HG02798 (cell line): ENCODE data around the gene PTPN22.

ENCODE experiments used
- ATAC-seq: cut with Tn5 transposase; IDR thresholded peaks from one replicate; pipeline ENCODE4 v1.9.1; 2021; ENCODE audit warnings: mild to moderate bottlenecking; ENCODE audit not compliant: unreplicated experiment, poor library complexity

The PTPN22 gene

DNA sequence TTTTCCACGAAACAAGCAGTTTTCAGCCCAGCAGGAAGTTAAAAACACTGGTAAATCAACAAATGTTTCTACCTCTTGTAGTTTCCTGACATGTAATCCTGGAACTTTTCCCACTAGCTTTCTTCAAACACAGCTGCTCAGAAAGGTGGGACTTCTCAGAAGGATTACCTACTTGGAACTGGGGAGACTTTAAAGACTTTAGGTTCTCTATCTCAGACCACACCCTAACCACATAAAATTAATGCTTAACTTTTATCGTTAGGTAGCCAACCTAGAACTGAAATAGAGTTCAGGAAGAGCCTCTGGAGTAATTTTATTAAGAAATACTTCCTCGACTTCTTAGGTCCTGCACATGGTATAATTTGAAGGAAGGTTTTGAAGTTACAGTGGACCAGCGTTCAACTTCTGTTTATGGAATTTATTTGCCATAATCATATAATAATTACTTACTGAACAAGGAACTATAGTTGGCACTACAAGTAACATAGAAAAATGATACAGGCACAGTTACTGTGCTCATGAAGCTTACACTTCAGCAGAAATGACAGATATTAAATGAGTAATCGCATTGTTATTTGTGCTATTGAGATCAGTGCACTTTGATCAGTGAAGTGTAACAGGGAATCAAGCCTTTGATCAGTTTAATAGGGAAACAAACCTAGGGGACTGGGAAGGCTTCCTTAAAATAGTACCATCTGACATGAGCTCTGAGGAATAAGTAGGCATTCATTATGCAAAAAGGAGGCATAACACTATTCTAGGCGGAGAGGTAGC is 16.1 kb upstream of the PTPN22 start, which contains the start of gene BCL2L15:
Gene BCL2L15, minus strand, starts transcription at position 180 of the 774 bp plus-strand sequence. CDS start 206 bp downstream, outside the sequence.
- ATAC-seq = no peak

DNA sequence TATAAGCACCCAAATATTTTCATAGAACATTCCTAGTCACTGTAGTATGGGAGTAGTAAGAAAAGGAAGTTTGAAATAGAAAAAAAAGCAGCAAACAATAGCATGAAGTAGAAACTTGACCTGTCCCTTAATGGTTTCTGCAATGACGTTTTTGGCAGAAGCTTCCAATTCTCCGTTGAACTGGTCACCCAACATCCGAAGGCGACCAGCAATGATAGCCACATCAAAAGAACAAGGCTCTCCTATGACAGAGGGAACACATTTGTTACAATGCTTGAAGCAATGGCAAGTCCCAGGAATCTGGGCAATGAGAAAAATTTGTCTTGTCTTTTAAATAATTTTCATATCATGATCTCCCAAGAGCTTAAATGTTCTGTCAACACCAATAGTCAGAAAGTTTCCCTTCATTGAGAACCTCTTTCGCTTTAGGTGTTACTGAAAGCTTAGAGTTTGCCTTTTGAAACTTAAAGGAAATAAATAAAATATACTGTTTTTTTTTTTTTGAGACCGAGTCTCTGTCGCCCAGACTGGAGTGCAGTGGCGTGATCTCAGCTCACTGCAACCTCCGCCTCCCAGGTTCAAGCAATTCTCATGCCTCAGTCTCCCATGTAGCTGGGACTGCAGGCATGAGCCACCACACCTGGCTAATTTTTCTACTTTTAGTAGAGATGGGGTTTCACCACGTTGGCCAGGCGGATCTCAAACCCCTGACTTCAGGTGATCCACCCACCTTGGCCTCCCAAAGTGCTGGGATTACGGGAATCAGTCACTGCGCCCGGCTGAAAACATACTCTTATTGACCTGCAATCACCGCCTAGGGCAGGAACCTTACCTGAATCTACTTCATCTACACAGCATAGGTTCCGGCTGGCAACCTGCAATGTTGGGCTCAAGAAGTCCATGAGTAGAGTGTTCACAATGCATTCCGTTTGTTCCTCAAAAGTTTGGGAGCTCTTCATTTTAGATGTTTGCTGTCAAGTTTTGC is 15.2 kb upstream of the PTPN22 start:
- ATAC-seq = no peak

DNA sequence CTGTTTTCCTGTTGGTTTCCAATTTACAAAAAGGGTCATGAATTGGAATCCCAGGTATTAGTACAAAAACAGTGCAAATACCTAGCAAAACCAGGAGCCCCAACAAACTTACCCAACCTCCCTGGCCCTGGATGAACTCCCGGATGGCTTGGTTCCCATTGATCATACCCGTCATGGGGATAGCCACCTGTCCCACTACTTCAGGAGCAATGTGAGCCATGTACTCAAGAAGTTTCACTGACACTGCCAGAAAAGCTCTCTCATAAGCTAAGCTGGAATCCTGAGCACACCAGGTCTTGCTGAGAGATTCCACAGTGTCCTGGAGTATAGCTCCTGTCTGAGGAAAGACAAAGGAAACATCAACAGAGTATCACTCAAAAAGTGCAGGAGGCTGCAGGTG is 10.1 kb upstream of the PTPN22 start:
- no peak for ATAC-seq

DNA sequence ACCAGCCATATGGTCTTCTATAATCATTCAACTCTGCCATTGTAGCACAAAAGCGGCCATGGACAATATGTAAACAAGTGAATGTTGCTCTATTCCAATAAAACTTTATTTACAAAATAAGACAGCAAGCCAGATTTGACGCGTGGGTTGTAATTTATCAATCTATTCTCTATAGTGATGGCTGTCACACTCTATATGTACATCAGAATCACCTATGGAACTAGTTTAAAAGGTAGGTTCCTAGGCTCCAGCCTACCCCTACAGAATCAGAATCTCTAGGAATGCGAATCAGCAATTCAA is 8.2 kb upstream of the PTPN22 start:
- ATAC-seq = no peak

DNA sequence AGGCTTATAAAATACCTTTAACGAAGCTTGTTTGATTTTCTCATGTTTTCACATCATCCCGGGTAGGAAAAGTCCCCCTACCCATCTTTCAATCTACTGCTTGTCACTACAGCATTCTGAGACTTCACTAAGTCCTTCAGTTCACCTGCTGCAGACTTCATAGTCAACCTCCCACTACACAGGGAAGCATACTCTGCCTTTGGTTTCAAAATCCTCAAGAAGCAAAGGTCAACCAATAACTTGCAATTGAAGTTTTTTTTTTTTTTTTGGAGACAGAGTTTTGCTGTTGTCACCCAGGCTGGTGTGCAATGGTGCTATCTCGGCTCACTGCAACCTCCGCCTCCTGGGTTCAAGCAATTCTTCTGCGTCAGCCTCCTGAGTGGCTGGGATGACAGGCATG is 4.7 kb upstream of the PTPN22 start:
- ATAC-seq = no peak

DNA sequence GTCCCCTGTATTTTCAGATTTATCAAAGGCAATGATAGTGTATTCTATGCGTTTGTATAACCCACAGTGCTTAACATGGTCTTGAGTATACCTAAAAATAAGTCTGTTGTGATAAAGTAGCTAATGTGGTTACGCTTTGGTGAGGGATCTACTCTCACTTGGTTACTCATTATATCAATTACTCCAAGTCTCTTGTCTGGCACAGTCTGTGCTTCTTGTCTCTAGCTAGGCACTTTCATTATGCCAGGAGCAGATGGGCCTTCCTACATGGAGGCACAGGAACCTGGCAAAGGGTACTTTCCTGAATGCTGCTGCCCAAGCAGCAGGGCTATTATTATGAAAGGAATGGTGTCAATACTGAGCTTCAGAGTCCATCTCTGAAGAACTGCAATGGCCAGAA is 4.2 kb upstream of the PTPN22 start:
- no peak for ATAC-seq

DNA sequence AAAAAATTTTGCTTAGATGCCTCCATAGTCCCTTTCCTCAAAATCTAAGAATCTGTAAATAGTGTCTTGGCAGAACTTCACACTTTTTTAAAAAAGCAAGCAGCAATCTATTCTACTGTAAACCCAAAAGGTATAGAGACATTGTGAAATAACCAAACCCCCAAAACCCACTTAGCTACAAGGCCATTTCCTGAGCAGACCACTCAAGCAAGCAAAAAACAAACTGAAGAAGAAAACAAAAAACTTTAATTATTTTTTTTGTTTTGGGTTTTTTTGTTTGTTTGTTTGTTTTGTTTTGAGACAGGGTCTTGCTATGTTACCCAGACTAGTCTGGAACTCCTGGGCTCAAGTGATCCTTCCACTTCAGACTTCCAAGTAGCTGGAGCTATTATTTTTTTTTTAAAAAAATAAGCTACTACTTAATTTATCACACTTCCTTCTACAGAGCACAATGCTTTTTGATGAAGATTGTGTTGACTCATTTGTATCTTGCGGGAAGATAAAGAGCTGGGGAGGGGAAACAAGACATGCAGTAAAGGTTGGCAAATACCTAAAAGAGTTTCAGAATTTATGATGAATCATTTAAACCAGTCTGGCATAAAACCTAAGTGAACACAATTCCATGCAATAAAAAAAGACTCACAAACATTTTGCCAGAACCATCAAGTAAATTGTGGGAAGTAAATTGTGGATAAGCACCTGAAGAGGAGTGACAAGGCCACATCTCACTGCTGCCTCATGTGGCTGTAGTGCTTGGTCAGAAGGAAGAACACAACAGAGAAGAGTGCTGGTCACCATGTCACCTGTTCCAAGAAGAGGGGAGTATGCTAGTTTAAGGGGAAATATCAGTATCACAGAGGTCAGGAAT is 2.7 kb upstream of the PTPN22 start:
- peak; percentile 30 for ATAC-seq

DNA sequence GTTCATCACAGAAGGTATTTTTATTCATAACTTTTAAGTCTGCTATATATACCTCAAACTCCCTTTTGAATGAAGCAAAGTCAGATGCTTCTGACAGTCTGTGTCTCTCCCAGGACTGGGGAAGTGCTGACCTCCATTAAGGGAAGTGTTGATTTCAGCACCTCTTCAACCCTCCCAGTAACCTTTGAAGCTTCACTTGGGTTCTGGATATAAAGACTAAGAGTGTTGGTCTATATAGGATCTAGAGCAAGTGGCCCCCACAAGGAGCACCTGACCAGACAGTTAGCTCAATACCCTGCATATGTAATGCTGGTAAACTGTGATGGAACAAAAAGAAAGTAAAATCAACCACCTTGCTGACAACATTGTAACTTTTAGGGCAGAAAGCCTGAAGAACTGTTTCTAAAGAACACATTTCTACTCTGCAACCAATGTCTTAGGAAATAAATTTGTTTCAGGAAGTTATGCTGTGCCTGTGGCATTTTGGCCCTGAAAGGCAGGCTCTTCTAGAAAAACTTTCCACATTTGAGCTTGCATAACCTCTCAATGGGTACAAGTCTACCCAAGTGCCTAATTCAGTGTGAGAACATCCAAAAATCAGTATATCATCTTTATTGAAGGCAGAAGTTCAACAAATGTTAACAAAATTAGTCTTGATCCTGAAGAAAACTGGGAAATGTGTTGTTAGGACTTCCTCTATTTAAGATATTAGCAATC is 865 bp upstream of the PTPN22 start:
- ATAC-seq = peak; percentile 12

DNA sequence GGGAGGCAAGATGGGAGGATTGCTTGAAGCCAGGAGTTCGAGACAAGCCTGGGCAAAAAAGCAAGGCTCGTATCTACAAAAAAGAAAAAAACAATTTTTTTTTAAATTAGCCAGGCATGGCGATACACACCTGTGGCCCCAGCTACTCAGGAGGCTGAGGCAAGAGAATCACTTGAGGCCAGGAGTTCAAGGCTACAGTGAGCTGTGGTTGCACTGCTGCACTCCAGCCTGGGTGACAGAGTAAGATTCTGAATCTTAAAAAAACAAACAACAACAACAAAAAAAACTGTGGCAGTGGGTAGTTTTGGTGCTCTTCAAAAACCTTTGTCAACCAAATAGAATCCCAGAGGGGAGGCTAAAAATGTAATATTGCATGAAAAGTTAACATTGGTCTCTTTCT is 734 bp downstream of the PTPN22 start:
- no peak for ATAC-seq

DNA sequence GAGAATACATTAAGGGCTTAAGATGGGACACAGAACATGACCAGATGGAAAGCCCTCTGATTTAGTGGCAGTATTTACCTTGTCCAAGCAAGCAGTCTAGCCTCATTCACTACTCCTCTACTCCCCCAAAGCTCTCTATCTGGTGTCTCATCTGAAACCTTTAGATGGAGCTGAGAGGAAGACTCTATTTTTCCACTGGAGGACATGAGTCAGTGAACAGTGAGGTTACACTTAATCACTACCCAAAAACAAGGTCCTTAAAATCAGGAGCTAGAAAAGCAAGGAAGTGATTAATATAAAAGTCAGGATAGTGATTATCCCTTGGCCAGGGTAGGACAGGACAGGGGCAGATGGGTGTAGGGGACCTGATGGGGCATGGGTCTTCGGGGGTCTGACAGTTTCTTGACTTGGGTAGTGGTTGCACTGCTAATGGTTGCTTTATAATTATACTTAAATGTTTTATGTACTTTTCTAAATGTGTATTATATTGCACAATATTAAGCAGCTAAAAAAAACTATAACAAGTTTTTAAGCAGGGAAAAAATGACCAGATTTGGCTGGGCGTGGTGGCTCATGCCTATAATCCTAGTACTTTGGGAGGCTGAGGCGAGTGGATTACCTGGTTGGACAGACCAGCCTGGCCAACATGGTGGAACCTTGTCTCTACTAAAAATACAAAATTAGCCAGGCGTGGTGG is 3.0 kb downstream of the PTPN22 start:
- no peak for ATAC-seq

DNA sequence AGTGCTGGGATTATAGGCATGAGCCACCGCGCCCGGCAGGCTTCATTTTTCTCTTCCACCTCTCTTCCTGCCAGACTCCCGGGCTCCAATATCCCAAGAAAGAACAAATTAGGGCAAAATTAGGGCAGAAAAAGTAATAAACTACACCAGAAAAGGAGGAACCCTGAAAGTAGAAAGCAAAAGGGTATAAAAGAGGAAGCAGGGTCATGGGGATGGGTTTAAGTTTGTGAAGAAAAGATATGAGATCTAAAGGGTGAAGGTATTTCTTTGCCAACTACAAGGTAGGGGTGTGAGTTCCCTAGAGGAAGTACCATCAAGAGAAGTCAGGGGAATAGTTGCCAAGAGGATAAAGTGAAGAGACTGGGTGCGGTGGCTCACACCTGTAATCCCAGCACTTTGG is 9.9 kb downstream of the PTPN22 start:
- ATAC-seq = no peak

DNA sequence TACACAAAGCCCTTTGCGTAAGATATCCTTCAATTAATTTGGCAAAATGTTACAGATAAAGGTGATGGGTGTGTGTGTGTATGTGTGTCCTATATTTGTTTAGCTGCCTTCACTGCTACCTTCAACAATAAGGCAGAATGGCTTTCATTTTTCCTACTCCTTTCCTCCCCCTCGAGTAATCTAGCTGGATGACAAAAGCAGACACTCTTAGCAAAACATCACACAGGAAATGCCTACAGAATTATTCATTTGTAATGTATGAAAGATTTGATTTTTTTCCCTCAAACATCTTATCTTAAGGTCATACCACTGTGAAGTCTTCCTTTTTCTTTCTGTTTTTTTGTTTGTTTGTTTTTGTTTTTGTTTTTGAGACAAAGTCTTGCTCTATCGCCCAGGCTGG is 10.6 kb downstream of the PTPN22 start:
- no peak for ATAC-seq

DNA sequence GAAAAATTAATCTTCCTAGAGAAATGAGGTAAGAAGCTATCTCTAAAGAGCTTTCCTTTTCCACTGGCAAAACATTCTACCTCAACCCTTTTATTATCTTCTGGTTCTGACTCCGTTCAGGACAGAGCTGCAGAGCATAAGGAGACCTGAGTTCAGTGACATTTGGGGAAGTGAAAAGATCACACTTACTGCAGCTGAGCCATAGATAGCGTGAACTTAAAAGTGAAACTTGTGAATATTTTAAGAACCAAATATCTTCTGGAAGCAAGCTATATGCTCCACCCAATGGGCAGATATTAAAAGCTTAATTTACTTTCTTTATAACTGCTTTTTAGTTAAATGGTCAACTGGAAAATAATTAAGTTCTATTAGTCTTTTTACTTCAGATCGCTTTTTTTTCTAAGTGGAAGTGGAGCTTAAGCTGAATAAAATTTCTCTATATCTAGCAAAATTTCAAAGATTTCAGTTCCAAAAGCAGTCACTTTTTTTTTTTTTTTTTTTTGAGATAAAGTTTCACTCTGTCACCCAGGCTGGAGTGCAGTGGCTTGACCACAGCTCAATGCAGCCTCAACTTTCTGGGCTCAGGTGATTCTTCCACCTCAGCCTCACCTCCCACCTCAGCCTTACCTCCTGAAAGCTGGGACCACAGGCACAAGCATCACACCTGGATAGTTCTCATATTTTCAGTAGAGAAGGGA is 11.9 kb downstream of the PTPN22 start:
- peak; percentile 89 for ATAC-seq

DNA sequence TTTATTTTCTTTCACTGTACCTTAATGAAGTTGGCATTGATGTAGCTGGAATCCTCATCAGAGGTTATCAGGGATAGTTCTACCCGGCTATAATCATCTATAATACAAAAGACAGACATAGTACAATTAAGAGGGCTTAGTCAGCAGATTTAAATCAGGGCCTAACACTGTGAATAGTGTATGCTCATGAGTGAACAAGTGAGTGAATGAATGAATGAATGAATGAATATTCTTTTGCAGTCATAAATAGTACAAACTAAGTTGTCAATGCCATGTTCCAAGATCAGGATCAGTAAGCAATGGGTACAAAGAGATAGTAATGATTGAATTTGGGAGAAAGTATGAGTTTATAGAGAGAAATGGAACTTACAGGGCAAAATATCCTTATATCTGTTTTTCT is 12.5 kb downstream of the PTPN22 start:
- no peak for ATAC-seq

DNA sequence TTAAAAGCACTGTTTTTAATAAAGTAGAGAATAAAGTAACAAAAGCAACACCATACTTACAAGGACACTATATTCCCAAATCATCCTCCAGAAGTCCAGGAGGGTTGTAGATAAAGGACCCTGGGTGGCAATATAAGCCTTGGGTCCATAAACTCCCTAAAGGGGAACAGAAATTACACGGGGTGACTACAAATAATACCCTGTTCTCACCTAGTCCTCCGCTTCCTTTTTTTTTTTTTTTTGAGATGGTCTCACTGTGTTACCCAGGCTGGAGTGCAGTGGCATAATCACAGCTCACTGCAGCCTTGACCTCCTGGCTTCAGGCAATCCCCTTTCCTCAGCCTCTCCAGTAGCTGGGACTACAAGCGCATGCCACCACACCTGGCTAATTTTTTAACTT is 13.1 kb downstream of the PTPN22 start:
- peak; percentile 43 for ATAC-seq

DNA sequence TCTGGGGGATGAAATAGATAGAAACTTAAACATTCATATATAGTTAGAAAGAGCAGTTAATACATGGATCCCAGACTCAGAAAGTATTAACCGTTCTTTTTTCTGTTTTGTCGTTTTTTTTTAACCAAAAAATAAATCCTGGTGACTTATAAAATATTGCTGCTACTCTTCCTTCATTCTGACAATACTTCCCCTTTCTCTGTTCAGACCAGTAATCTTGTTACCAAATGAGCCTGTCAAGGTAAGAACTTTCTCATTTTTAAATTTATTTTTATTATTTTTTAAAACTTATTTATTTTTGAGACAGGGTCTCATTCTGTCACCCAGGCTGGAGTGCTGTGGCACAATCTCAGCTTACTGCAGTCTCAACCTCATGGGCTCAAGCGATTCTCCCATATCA is 13.7 kb downstream of the PTPN22 start:
- ATAC-seq = no peak

DNA sequence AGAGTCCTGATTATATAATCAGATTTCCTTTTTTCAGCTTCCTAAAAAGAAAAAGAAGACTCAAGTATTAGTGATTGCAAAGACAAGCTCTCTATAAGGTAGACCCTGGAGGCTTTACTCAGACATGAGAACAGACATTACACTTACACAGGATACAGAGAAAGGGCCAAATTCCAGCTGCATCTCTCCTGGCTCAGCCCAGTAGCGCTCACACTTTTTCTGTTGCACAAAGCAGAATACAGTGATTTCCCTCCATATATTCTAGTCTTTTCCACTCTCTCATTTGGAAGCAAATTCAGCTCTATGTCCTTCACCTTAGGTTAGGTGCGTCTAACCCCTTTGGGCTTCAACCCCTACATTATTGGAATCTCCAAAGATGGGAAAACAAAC is 15.1 kb downstream of the PTPN22 start:
- no peak for ATAC-seq

DNA sequence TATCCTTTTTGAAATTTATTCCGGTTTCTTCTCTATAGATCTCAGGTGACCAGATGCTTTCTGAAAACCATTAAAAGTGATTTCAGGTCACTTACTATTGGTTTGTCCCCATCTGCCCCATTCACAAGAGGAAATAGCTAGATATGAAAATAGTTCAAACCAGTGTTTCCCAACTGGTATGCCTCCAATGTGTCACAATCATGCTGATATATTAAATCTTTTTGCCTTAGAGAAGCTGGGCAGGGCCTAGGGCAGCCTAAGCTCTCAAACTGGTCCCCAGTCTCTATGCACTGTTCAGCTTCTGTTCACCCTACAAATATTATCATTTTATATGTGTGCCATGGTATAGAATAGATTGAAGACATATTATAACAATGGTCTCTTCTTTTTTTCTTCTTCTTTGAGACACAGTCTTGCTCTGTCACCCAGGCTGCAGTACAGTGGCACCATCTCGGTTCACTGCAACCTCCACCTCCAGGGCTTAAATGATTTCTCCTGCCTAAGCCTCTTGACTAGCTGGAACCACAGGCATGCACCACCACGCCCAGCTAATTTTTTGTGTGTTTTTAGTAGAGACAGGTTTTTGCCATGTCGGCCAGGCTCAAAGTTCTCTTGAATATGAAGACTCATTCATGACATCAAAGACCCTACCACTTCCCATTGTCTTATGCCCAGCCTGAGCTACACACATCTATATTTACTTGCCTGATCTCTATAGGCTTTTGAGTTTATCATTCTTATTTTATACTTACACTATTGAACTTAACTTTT is 15.7 kb downstream of the PTPN22 start:
- ATAC-seq = no peak
